Right lobe of liver (tissue), 6 donors: ENCODE measurements around the gene NEURL1. TPM values are rescaled to one million over a fixed set of nuclear protein-coding genes. Genes with fewer than 3 reads are reported as not detected.
A peak's percentile ranks its signal among the peaks of the same experiment; 100 is the strongest.

ENCODE experiments used
- ATAC-seq, 4 donors: fragments of 200-7000 bp; cut with Tn5 transposase; one replicate each; pipeline ENCODE4 v1.9.1; 2020; ENCODE audit warnings: mild to moderate bottlenecking in 4 of 4, moderate library complexity in 4 of 4
- DNase-seq, 3 donors: peaks; one replicate each; pipeline ENCODE4 v3.0.0-alpha.2; 2020
- H3K27ac ChIP-seq, 3 donors: fragments of 200-600 bp; one replicate each; pipeline ENCODE4 v1.8.0; 2022
- H3K27me3 ChIP-seq, 2 donors: fragments of 200-600 bp; one replicate each; pipeline ENCODE4 v1.8.0; 2022
- H3K36me3 ChIP-seq, 4 donors: fragments of 200-600 bp; sonication (generic) in 1 of 4; one replicate each; pipeline versions ENCODE4 v1.5.1 to v1.8.0; 2017 to 2022; ENCODE audit warnings: control low read depth in 1 of 4
- H3K4me1 ChIP-seq, 4 donors: fragments of 200-600 bp; sonication (generic) in 1 of 4; one replicate each; pipeline versions ENCODE4 v1.5.1 to v1.8.0; 2017 to 2022; ENCODE audit warnings: control low read depth in 1 of 4
- H3K4me3 ChIP-seq, 3 donors: fragments of 200-600 bp; one replicate each; pipeline ENCODE4 v1.8.0; 2022
- H3K9me3 ChIP-seq, 4 donors: fragments of 200-600 bp; sonication (generic) in 1 of 4; one replicate each; pipeline versions ENCODE4 v1.5.1 to v1.8.0; 2017 to 2022; ENCODE audit warnings: control low read depth in 1 of 4
- CTCF ChIP-seq, 4 donors: fragments of 200-600 bp in 3 of 4; fragments of 450-650 bp in 1 of 4; IDR thresholded peaks; one replicate each; pipeline versions ENCODE4 v1.5.1 to v1.8.0; 2016 to 2022; ENCODE audit warnings: antibody characterized with exemption in 4 of 4, mild to moderate bottlenecking in 2 of 4
- POLR2A ChIP-seq: fragments of 450-650 bp; IDR thresholded peaks from one replicate; pipeline ENCODE4 v1.6.1; 2017; ENCODE audit warnings: antibody characterized with exemption, mild to moderate bottlenecking
- WGBS: methylation state at CpG from one replicate; pipeline ENCODE4 v1.1.6; 2018; ENCODE audit warnings: low coverage, low lambda C conversion rate; ENCODE audit not compliant: insufficient coverage; ENCODE audit errors: missing lambda C conversion rate; 5-methylcytosine and 5-hydroxymethylcytosine counted together
- intact Hi-C, 2 donors: fragments of 100-400 bp; cut with DNase I; formaldehyde crosslinking; loops; one replicate each; pipeline versions ENCODE4 v1.11.2 to v1.14.1; 2022
- total RNA-seq, 6 experiments: library from RNA; depleted of rRNA in 2 of 6; stranded (reverse); fragments of >200 nt in 2 of 6; fragmentation: NEBNext Ultra II Directional in 3 of 6; extraction: Animal tissue kit (Norgen Biotek cat#: 25700) in 3 of 6; gene quantifications; one replicate each; pipeline versions ENCODE4 v1.1.0 to v1.2.4, GENCODE V29; 2016 to 2023
- donor health status: DM: no; HTN: yes; CAD: no.
- donor health status: DM: no; HTN: no; CAD: no.
- donor health status: DM: no; HTN: no; CAD: no.
- donor health status: DM: no; HTN: yes; CAD: no.
- donor health status: DM: no; HTN: yes; CAD: no.

The NEURL1 gene
- total RNA-seq, 6 experiments from 2014 or later: 0.10 to 1.6 (median 0.83) TPM; not detected in 1

- H3K36me3 ChIP-seq: no peaks in the 10 kb centered on the region
- TF ChIP-seq POLR2A (no peak), CTCF (IDR thresholded peaks at IDR 0.05) (no peak)
- H3K4me3 ChIP-seq: no peak overlapping the region
- no peaks in the 10 kb centered on the region for H3K27me3 ChIP-seq
- WGBS: 41% methylated on average over 4 of the region's 10 CpGs
- no peaks in the 10 kb centered on the region for H3K9me3 ChIP-seq
- intact Hi-C loops: no loop called here
- H3K27ac ChIP-seq: no peak overlapping the region
- no peaks in the 10 kb centered on the region for H3K4me1 ChIP-seq
- DNase-seq (peak in 1 of 3 donors; percentile 26), ATAC-seq (no peak)
Measured at GRCh38 chr10:103507235-103508191, 14.0 kb downstream of the NEURL1 start.

- no CpG with 5 or more reads among the region's 8 CpGs for WGBS
- Histone ChIP-seq H3K27ac (no peak overlapping the region), H3K36me3 (no peaks in the 10 kb centered on the region), H3K4me3 (no peak overlapping the region), H3K9me3 (no peaks in the 10 kb centered on the region), H3K27me3 (no peaks in the 10 kb centered on the region), H3K4me1 (no peaks in the 10 kb centered on the region)
- intact Hi-C loops: no loop called here
- ATAC-seq (no peak), DNase-seq (no peak)
- TF ChIP-seq CTCF (IDR thresholded peaks at IDR 0.05) (no peak), POLR2A (no peak)
Measured at GRCh38 chr10:103510046-103510685, 16.7 kb downstream of the NEURL1 start.

GRCh38 chr10:103510791-103511752 lies 17.6 kb downstream of the NEURL1 start:
- H3K4me3 ChIP-seq: no peak overlapping the region
- no peaks in the 10 kb centered on the region for H3K4me1 ChIP-seq
- H3K9me3 ChIP-seq: no peaks in the 10 kb centered on the region
- intact Hi-C loops: no loop called here
- ATAC-seq (no peak), DNase-seq (no peak)
- no peaks in the 10 kb centered on the region for H3K27me3 ChIP-seq
- H3K27ac ChIP-seq: no peak overlapping the region
- 75% methylated on average over 5 of the region's 10 CpGs for whole genome bisulfite sequencing
- TF ChIP-seq CTCF (IDR thresholded peaks at IDR 0.05): no peak
- no peak for TF ChIP-seq POLR2A
- H3K36me3 ChIP-seq: no peaks in the 10 kb centered on the region

GRCh38 chr10:103512166-103512565 lies 18.7 kb downstream of the NEURL1 start:
- no peaks in the 10 kb centered on the region for H3K9me3 ChIP-seq
- H3K4me3 ChIP-seq: no peak overlapping the region
- no peak for ATAC-seq
- intact Hi-C loops: no loop called here
- TF ChIP-seq POLR2A: no peak
- TF ChIP-seq CTCF (IDR thresholded peaks at IDR 0.05): no peak
- H3K4me1 ChIP-seq: no peaks in the 10 kb centered on the region
- H3K27ac ChIP-seq: no peak overlapping the region
- DNase-seq: no peak
- H3K36me3 ChIP-seq: no peaks in the 10 kb centered on the region
- H3K27me3 ChIP-seq: no peaks in the 10 kb centered on the region
